Measurements from ENCODE around the gene SLC30A1.
"Not testable (repeated sequence)": the region's sequence is repeated elsewhere in the genome, so short reads cannot be mapped to it uniquely, and the experiment has no call there.

SLC30A1 gene

GRCh38 chr1:211570378-211570777 lies 8.6 kb downstream of the SLC30A1 start:
- peaks cover 7 to 11% of the 10 kb centered on the region in 2 donors for H3K4me1 ChIP-seq (ENCODE audit: control insufficient read depth in 1 of 2, insufficient read depth in 2 of 2, low read length in 2 of 2)

GRCh38 chr1:211566431-211567025 lies 12.4 kb downstream of the SLC30A1 start:
- no peaks in the 10 kb centered on the region for H3K4me1 ChIP-seq (ENCODE audit: control insufficient read depth in 1 of 2, insufficient read depth in 2 of 2, low read length in 2 of 2)
- no peak overlapping the region for H3K27ac ChIP-seq (ENCODE audit: low read depth, low read length)
- H3K9me3 ChIP-seq (ENCODE audit: control insufficient read depth in 1 of 2, low read length in 2 of 2), result no peaks in the 10 kb centered on the region
- no peak overlapping the region for H3K9ac ChIP-seq (ENCODE audit: low read depth in 1 of 2, low read length in 2 of 2)
- H3K27me3 ChIP-seq (ENCODE audit: control insufficient read depth in 1 of 2, insufficient read depth in 2 of 2, low read length in 2 of 2), result no peaks in the 10 kb centered on the region
- no peak overlapping the region for H3K4me3 ChIP-seq (ENCODE audit: low read depth in 1 of 2, low read length in 2 of 2)
- H3K36me3 ChIP-seq (ENCODE audit: control insufficient read depth in 1 of 2, insufficient read depth in 2 of 2, low read length in 2 of 2), result no peaks in the 10 kb centered on the region

More at GRCh38 chr1:211570378-211570777, 8.6 kb downstream of the SLC30A1 start:
- not testable (repeated sequence) for H3K9me3 ChIP-seq (ENCODE audit: control insufficient read depth in 1 of 2, low read length in 2 of 2); H3K4me3 ChIP-seq (ENCODE audit: low read depth in 1 of 2, low read length in 2 of 2); H3K27ac ChIP-seq (ENCODE audit: low read depth, low read length); H3K9ac ChIP-seq (ENCODE audit: low read depth in 1 of 2, low read length in 2 of 2); H3K27me3 ChIP-seq (ENCODE audit: control insufficient read depth in 1 of 2, insufficient read depth in 2 of 2, low read length in 2 of 2)
- peaks cover 3 to 10% of the 10 kb centered on the region in 2 donors for H3K36me3 ChIP-seq (ENCODE audit: control insufficient read depth in 1 of 2, insufficient read depth in 2 of 2, low read length in 2 of 2)

GRCh38 chr1:211564084-211564483 lies 14.9 kb downstream of the SLC30A1 start:
- no peak overlapping the region for H3K9ac ChIP-seq (ENCODE audit: low read depth in 1 of 2, low read length in 2 of 2)
- no peak overlapping the region for H3K27ac ChIP-seq (ENCODE audit: low read depth, low read length)
- H3K4me1 ChIP-seq (ENCODE audit: control insufficient read depth in 1 of 2, insufficient read depth in 2 of 2, low read length in 2 of 2), result peaks cover 0 to 2% of the 10 kb centered on the region in 2 donors
- no peaks in the 10 kb centered on the region for H3K27me3 ChIP-seq (ENCODE audit: control insufficient read depth in 1 of 2, insufficient read depth in 2 of 2, low read length in 2 of 2)
- no peaks in the 10 kb centered on the region for H3K9me3 ChIP-seq (ENCODE audit: control insufficient read depth in 1 of 2, low read length in 2 of 2)
- no peak overlapping the region for H3K4me3 ChIP-seq (ENCODE audit: low read depth in 1 of 2, low read length in 2 of 2)
- no peaks in the 10 kb centered on the region for H3K36me3 ChIP-seq (ENCODE audit: control insufficient read depth in 1 of 2, insufficient read depth in 2 of 2, low read length in 2 of 2)

DNA sequence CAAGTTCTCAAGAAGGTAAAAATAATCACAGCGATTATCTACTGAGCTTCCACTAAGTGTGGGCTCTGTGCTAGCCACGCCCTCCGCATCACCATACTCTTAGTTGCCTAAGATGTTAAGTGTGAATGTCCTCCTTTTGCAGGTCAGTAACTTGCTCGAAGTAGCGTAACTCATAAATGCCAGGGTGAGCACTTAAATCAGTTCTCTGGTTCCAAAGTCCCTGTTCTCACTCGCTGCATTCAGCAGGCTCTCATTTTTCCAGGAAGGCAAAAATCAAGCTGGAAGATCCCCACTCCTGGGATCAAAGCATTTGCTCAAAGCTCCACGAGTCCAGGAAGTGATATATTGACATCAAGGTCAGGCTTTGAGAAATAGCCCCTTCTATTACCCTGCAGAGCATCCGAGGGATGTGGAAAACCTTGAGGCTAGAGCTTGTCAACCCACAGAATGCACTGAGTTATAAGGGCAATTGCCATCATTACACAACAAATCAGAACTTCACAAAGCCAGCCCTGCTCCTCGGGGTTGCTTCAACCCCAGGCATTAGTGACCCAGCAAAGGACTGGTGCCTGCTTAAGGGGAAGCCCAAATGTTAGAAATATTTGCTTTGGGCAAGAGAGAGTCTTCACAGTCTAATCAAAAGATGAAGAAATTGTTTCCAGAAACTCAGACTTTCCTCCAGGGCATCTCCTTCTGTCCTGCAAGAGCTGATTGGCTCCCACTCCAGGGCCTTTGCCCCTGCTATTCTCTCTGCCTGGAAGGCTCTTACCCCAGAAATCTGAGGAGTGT lies 19.5 kb downstream of the SLC30A1 start:
- Histone ChIP-seq H3K9me3 (ENCODE audit: control insufficient read depth in 1 of 2, low read length in 2 of 2) (no peaks in the 10 kb centered on the region), H3K4me3 (ENCODE audit: low read depth in 1 of 2, low read length in 2 of 2) (no peak overlapping the region), H3K27ac (ENCODE audit: low read depth, low read length) (no peak overlapping the region), H3K9ac (ENCODE audit: low read depth in 1 of 2, low read length in 2 of 2) (no peak overlapping the region), H3K27me3 (ENCODE audit: control insufficient read depth in 1 of 2, insufficient read depth in 2 of 2, low read length in 2 of 2) (no peaks in the 10 kb centered on the region), H3K36me3 (ENCODE audit: control insufficient read depth in 1 of 2, insufficient read depth in 2 of 2, low read length in 2 of 2) (no peaks in the 10 kb centered on the region), H3K4me1 (ENCODE audit: control insufficient read depth in 1 of 2, insufficient read depth in 2 of 2, low read length in 2 of 2) (peaks cover 0 to 4% of the 10 kb centered on the region in 2 donors)

- Histone ChIP-seq H3K27me3 (ENCODE audit: control insufficient read depth in 1 of 2, insufficient read depth in 2 of 2, low read length in 2 of 2) (no peaks in the 10 kb centered on the region), H3K4me1 (ENCODE audit: control insufficient read depth in 1 of 2, insufficient read depth in 2 of 2, low read length in 2 of 2) (peaks cover 0 to 4% of the 10 kb centered on the region in 2 donors), H3K27ac (ENCODE audit: low read depth, low read length) (no peak overlapping the region), H3K9me3 (ENCODE audit: control insufficient read depth in 1 of 2, low read length in 2 of 2) (no peaks in the 10 kb centered on the region), H3K36me3 (ENCODE audit: control insufficient read depth in 1 of 2, insufficient read depth in 2 of 2, low read length in 2 of 2) (no peaks in the 10 kb centered on the region), H3K9ac (ENCODE audit: low read depth in 1 of 2, low read length in 2 of 2) (no peak overlapping the region), H3K4me3 (ENCODE audit: low read depth in 1 of 2, low read length in 2 of 2) (no peak overlapping the region)
These were observed 20.9 kb downstream of the SLC30A1 start for GRCh38 chr1:211557894-211558625.

- H3K36me3 ChIP-seq (ENCODE audit: control insufficient read depth in 1 of 2, insufficient read depth in 2 of 2, low read length in 2 of 2), result no peaks in the 10 kb centered on the region
- no peaks in the 10 kb centered on the region for H3K9me3 ChIP-seq (ENCODE audit: control insufficient read depth in 1 of 2, low read length in 2 of 2)
- no peaks in the 10 kb centered on the region for H3K27me3 ChIP-seq (ENCODE audit: control insufficient read depth in 1 of 2, insufficient read depth in 2 of 2, low read length in 2 of 2)
- H3K27ac ChIP-seq (ENCODE audit: low read depth, low read length), result no peak overlapping the region
- no peak overlapping the region for H3K9ac ChIP-seq (ENCODE audit: low read depth in 1 of 2, low read length in 2 of 2)
- peaks cover 8 to 9% of the 10 kb centered on the region in 2 donors for H3K4me1 ChIP-seq (ENCODE audit: control insufficient read depth in 1 of 2, insufficient read depth in 2 of 2, low read length in 2 of 2)
- no peak overlapping the region for H3K4me3 ChIP-seq (ENCODE audit: low read depth in 1 of 2, low read length in 2 of 2)
These were observed 25.4 kb downstream of the SLC30A1 start for GRCh38 chr1:211553549-211553948.

GRCh38 chr1:211551638-211552460 lies 27.1 kb downstream of the SLC30A1 start:
- H3K9me3 ChIP-seq (ENCODE audit: control insufficient read depth in 1 of 2, low read length in 2 of 2), result no peaks in the 10 kb centered on the region
- no peak overlapping the region for H3K27ac ChIP-seq (ENCODE audit: low read depth, low read length)
- no peak overlapping the region for H3K9ac ChIP-seq (ENCODE audit: low read depth in 1 of 2, low read length in 2 of 2)
- no peak overlapping the region for H3K4me3 ChIP-seq (ENCODE audit: low read depth in 1 of 2, low read length in 2 of 2)
- H3K4me1 ChIP-seq (ENCODE audit: control insufficient read depth in 1 of 2, insufficient read depth in 2 of 2, low read length in 2 of 2), result peaks cover 13 to 14% of the 10 kb centered on the region in 2 donors
- no peaks in the 10 kb centered on the region for H3K36me3 ChIP-seq (ENCODE audit: control insufficient read depth in 1 of 2, insufficient read depth in 2 of 2, low read length in 2 of 2)
- no peaks in the 10 kb centered on the region for H3K27me3 ChIP-seq (ENCODE audit: control insufficient read depth in 1 of 2, insufficient read depth in 2 of 2, low read length in 2 of 2)

DNA sequence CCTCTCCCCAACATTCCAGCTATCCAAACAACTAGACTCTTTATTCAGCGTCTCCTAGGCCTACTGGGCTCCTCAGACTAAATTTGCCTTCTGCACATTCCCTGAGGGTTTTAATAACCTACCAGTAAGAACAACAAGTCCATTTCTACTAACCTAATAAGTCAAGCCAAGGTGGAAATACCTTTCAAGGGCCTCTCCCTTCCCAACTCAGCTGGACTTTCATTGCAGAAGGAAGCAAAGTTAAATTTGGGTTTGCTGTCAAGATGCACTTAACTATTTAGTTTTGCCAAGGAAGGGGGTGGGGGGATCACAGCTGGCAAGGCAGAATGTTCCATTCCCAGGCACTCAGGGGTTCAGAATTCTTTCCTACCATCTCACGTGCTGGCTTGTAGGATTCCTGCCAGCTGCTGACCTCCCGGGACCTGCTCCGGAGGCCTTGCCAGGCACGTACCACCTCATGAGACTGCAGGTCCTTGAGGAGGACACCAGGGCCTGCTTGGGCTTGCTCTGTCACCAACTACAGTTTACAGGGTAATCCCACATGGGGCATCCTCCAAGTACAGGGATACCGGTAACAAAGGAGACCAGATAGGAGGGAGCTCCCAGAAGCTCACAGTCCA lies 29.8 kb downstream of the SLC30A1 start:
- H3K27ac ChIP-seq (ENCODE audit: low read depth, low read length), result no peak overlapping the region
- H3K9me3 ChIP-seq (ENCODE audit: control insufficient read depth in 1 of 2, low read length in 2 of 2), result no peaks in the 10 kb centered on the region
- H3K36me3 ChIP-seq (ENCODE audit: control insufficient read depth in 1 of 2, insufficient read depth in 2 of 2, low read length in 2 of 2), result no peaks in the 10 kb centered on the region
- peaks cover 13 to 14% of the 10 kb centered on the region in 2 donors for H3K4me1 ChIP-seq (ENCODE audit: control insufficient read depth in 1 of 2, insufficient read depth in 2 of 2, low read length in 2 of 2)
- no peaks in the 10 kb centered on the region for H3K27me3 ChIP-seq (ENCODE audit: control insufficient read depth in 1 of 2, insufficient read depth in 2 of 2, low read length in 2 of 2)
- H3K9ac ChIP-seq (ENCODE audit: low read depth in 1 of 2, low read length in 2 of 2), result no peak overlapping the region
- no peak overlapping the region for H3K4me3 ChIP-seq (ENCODE audit: low read depth in 1 of 2, low read length in 2 of 2)

- H3K36me3 ChIP-seq (ENCODE audit: control insufficient read depth in 1 of 2, insufficient read depth in 2 of 2, low read length in 2 of 2), result no peaks in the 10 kb centered on the region
- no peak overlapping the region for H3K27ac ChIP-seq (ENCODE audit: low read depth, low read length)
- no peak overlapping the region for H3K9ac ChIP-seq (ENCODE audit: low read depth in 1 of 2, low read length in 2 of 2)
- H3K4me3 ChIP-seq (ENCODE audit: low read depth in 1 of 2, low read length in 2 of 2), result no peak overlapping the region
- no peaks in the 10 kb centered on the region for H3K9me3 ChIP-seq (ENCODE audit: control insufficient read depth in 1 of 2, low read length in 2 of 2)
- peaks cover 13 to 14% of the 10 kb centered on the region in 2 donors for H3K4me1 ChIP-seq (ENCODE audit: control insufficient read depth in 1 of 2, insufficient read depth in 2 of 2, low read length in 2 of 2)
- no peaks in the 10 kb centered on the region for H3K27me3 ChIP-seq (ENCODE audit: control insufficient read depth in 1 of 2, insufficient read depth in 2 of 2, low read length in 2 of 2)
These were observed 30.5 kb downstream of the SLC30A1 start for GRCh38 chr1:211548321-211549091.
